A549 treated with CORT108297 at 1 μM for 4 hours (cell line): ENCODE data around the gene GALNT16. TPM values are rescaled to one million over a fixed set of nuclear protein-coding genes. Genes with fewer than 3 reads are reported as not detected.

Source experiments
- total RNA-seq: library from RNA; stranded (reverse); fragments of 200-300 nt; extraction: Qiagen RNA extraction; gene quantifications from 5 replicates; pipeline ENCODE4 v1.2.3, GENCODE V29; 2022

GALNT16 gene
- total RNA-seq: 2.4 to 3.8 TPM (median 3.5 TPM) in 5 replicates

DNA sequence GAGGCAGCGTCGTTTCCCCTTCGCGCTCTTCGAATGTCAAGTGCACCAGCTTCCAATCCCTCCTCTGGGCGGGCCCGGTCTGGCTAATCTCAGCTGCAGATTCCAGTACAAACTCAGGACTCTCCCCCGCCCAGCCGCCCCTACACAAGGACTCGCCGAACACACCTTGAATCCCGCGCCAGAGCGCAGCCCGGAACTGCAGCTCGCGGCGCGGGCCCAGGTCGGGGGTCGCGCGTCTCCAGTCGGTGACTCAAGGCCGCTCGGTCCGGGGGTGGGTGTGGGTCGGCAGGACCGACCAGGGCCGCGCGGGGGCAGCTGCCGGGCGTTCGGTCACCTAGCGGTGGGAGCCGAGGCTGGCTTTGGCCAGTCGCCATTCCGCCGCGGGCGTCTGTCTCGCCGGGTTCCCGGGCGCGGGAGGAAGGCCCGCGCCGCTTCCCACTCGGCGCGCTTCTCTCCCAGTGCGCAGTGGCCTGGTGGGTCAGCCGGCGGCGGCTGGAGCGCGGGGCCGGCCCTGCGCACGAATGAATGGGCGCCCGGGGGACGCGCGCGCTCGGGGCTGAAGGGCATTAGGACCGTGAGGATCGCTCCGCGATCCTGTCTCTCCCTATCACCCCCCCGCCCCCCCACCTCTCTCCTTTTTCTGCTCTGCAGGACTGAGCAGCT lies at the start of gene GALNT16:
TSS of gene GALNT16 (plus strand) at position 632 of the 663 bp plus-strand sequence. CDS start 133 bp downstream, outside the sequence.

DNA sequence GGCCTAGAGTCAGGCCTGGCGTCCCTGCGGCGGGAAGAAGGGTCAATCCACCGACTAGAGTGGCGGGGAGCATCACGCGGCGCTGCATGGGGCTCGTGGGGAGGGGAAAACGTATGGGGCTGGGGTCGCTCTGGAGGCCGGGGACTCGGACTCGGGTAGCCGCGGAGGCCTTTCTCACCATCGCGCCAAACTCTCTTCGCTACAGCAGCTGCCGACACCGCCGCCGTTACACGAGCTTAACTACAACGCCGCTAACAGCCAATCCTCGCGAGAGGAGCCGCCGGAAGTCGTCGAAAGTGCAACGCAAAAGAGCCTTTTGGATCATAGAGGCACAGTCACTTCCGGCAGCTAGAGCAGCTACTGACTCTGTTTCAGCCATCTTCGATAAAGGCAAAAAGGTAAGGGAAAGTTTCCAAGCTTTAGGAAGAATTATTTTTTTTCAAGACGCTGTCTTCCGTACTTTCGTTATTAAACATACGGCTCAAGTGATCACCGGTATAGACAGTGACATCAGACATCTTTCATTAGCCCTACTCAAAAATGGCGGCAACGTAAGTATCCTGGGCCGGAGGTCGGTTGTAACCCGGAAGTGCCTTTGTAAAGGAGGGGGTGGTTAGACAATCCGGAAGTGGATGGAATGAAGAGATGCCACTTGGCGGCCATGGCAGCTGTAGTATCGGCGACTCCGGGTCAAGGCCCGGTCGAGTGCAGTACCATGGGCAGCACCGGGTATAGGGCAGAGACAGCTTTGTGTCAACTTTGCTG lies 138.3 kb downstream of the GALNT16 start, which contains the start of the genes ERH and SLC39A9:
TSS of gene ERH (minus strand) at position 247 of the 765 bp plus-strand sequence. CDS start at position 181, 66 bp downstream.
TSS of gene SLC39A9 (plus strand) at position 640 of the 765 bp plus-strand sequence. CDS start 678 bp downstream, outside the sequence.

Other genes starting within 250 kb of the GALNT16 start
- 14.8 to 19.6 TPM (median 17.9 TPM) in 5 replicates for gene DCAF5, start 107.0 kb upstream of the GALNT16 start, total RNA-seq
- gene EXD2, start 68.7 kb upstream of the GALNT16 start, total RNA-seq: 10.9 to 13.3 TPM (median 12.5 TPM) in 5 replicates
- gene ERH, start 138.1 kb downstream of the GALNT16 start, total RNA-seq: 323 to 351 TPM (median 331 TPM) in 5 replicates
- gene SLC39A9, start 138.5 kb downstream of the GALNT16 start, total RNA-seq: 36.2 to 43.1 TPM (median 39.0 TPM) in 5 replicates
- gene PLEKHD1, start 224.6 kb downstream of the GALNT16 start, total RNA-seq: 0.02 to 0.04 TPM (median 0.03 TPM) in 3 of 5 replicates, not detected in the others